Adrenal gland (tissue), 5 donors: Measurements from ENCODE around the gene VEGFD.

Experiments used
- CTCF ChIP-seq, 6 experiments: fragments of 450-650 bp in 4 of 6; fragments of 200-600 bp in 2 of 6; sonication (generic) in 1 of 6; IDR thresholded peaks; 1 replicate in 5 of 6; 2 replicates in 1 of 6; pipeline versions ENCODE4 v1.5.1 to v1.8.0; 2016 to 2021; ENCODE audit warnings: antibody characterized with exemption in 6 of 6, mild to moderate bottlenecking in 2 of 6, moderate library complexity in 1 of 6
- POLR2A ChIP-seq, 2 donors: fragments of 450-650 bp; IDR thresholded peaks; one replicate each; pipeline ENCODE4 v1.6.1; 2017; ENCODE audit warnings: antibody characterized with exemption in 2 of 2, mild to moderate bottlenecking in 2 of 2, moderate library complexity in 1 of 2
- donor health status: DM: no; HTN: no; CAD: no.

- TF ChIP-seq CTCF (IDR thresholded peaks at IDR 0.05) (no peak), POLR2A (IDR thresholded peaks at IDR 0.05) (no peak)
Observed at GRCh38 chrX:15344106-15344505, 40.1 kb downstream of the VEGFD start.
